GM23338 (cell line): ENCODE data around the gene NTNG1. TPM values are rescaled to one million over a fixed set of nuclear protein-coding genes. Genes with fewer than 3 reads are reported as not detected.

Source experiments
- ATAC-seq: fragments of 200-7000 bp; cut with Tn5 transposase; 3 replicates; pipeline ENCODE4 v1.9.1; 2020
- DNase-seq: peaks from one replicate; pipeline ENCODE4 v3.0.0-alpha.2; 2015; ENCODE audit warnings: low spot score
- H2AFZ ChIP-seq: fragments of 200-600 bp; sonication (generic); 2 replicates; pipeline ENCODE4 v1.8.0; 2016; ENCODE audit warnings: antibody characterized with exemption, mild to moderate bottlenecking, moderate library complexity
- H3F3A ChIP-seq: fragments of 200-600 bp; sonication (generic); replicated peaks from 2 replicates; pipeline ENCODE4 v1.8.0; 2017; ENCODE audit warnings: antibody characterized with exemption, mixed run types, low read depth
- H3K27ac ChIP-seq: fragments of 200-600 bp; sonication (generic); 2 replicates; pipeline ENCODE4 v1.6.1; 2016; ENCODE audit warnings: low read depth
- H3K27me3 ChIP-seq: fragments of 200-600 bp; sonication (generic); 2 replicates; pipeline ENCODE4 v1.8.0; 2016; ENCODE audit warnings: mild to moderate bottlenecking, mixed run types, moderate library complexity; ENCODE audit not compliant: insufficient read depth
- H3K36me3 ChIP-seq: fragments of 200-600 bp; sonication (generic); 2 replicates; pipeline ENCODE4 v1.8.0; 2016; ENCODE audit warnings: mild to moderate bottlenecking; ENCODE audit not compliant: insufficient read depth
- H3K4me1 ChIP-seq: fragments of 200-600 bp; sonication (generic); 2 replicates; pipeline ENCODE4 v1.8.0; 2016; ENCODE audit warnings: mild to moderate bottlenecking, moderate library complexity; ENCODE audit not compliant: insufficient read depth
- H3K4me2 ChIP-seq: fragments of 200-600 bp; sonication (generic); 2 replicates; pipeline ENCODE4 v1.7.1; 2017; ENCODE audit warnings: mixed run types
- H3K4me3 ChIP-seq: fragments of 200-600 bp; sonication (generic); 2 replicates; pipeline ENCODE4 v1.6.1; 2016; ENCODE audit warnings: mixed run types
- H3K79me2 ChIP-seq: fragments of 200-600 bp; sonication (generic); replicated peaks from 2 replicates; pipeline ENCODE4 v1.8.0; 2017; ENCODE audit warnings: mild to moderate bottlenecking; ENCODE audit not compliant: insufficient read depth
- H3K9me2 ChIP-seq: fragments of 200-600 bp; sonication (generic); 2 replicates; pipeline ENCODE4 v1.8.0; 2017; ENCODE audit not compliant: insufficient read depth
- H4K20me1 ChIP-seq: fragments of 200-600 bp; sonication (generic); replicated peaks from 2 replicates; pipeline ENCODE4 v1.8.0; 2017; ENCODE audit warnings: mild to moderate bottlenecking; ENCODE audit not compliant: insufficient read depth
- H3K27ac Mint-ChIP-seq: 2 replicates; pipeline ENCODE4 v1.8.0; 2020; ENCODE audit warnings: inconsistent platforms, mild to moderate bottlenecking, moderate library complexity, mixed read lengths
- H3K27me3 Mint-ChIP-seq: 3 replicates; pipeline ENCODE4 v1.8.0; 2022; ENCODE audit warnings: low read depth, mild to moderate bottlenecking, moderate library complexity, mixed read lengths, inconsistent platforms; ENCODE audit not compliant: insufficient read depth, poor library complexity
- H3K36me3 Mint-ChIP-seq: 3 replicates; pipeline ENCODE4 v1.8.0; 2021; ENCODE audit warnings: low read depth, mild to moderate bottlenecking, inconsistent platforms, moderate library complexity, mixed read lengths
- H3K4me1 Mint-ChIP-seq: 3 replicates; pipeline ENCODE4 v1.8.0; 2020; ENCODE audit warnings: mild to moderate bottlenecking, inconsistent platforms, mixed read lengths
- H3K4me3 Mint-ChIP-seq: 3 replicates; pipeline ENCODE4 v1.8.0; 2021; ENCODE audit warnings: moderate library complexity, mild to moderate bottlenecking, inconsistent platforms, mixed read lengths
- H3K9me3 Mint-ChIP-seq: 3 replicates; pipeline ENCODE4 v1.8.0; 2020; ENCODE audit warnings: moderate library complexity, mild to moderate bottlenecking, inconsistent platforms, mixed read lengths
- CREB1 ChIP-seq: fragments of 250-450 bp; sonication (Bioruptor Pico); IDR thresholded peaks from 2 replicates; pipeline ENCODE4 v1.5.0; 2020; ENCODE audit warnings: low read depth, mild to moderate bottlenecking, moderate library complexity
- EZH2phosphoT487 ChIP-seq: fragments of 200-600 bp; sonication (generic); IDR thresholded peaks from one replicate; pipeline ENCODE4 v1.8.1; 2018; ENCODE audit warnings: antibody characterized with exemption; ENCODE audit not compliant: unreplicated experiment
- NANOG ChIP-seq: IDR thresholded peaks from 2 replicates; pipeline ENCODE4 v1.6.1; 2016; ENCODE audit warnings: antibody characterized with exemption, borderline replicate concordance
- POLR2AphosphoS5 ChIP-seq: IDR thresholded peaks from 2 replicates; pipeline ENCODE4 v1.6.1; 2016; ENCODE audit warnings: antibody characterized with exemption, low read depth
- STAT1 ChIP-seq: IDR thresholded peaks from one replicate; pipeline ENCODE4 v1.6.1; 2016; ENCODE audit warnings: antibody characterized with exemption; ENCODE audit not compliant: unreplicated experiment
- ZNF114 ChIP-seq: fragments of 250-450 bp; sonication (Bioruptor Pico); IDR thresholded peaks from 2 replicates; pipeline ENCODE4 v1.5.0; 2020; ENCODE audit warnings: mild to moderate bottlenecking, moderate library complexity
- polyA plus RNA-seq: library from polyadenylated mRNA; unstranded; fragments of >200 nt; fragmentation: Nextera tagmentation; extraction: Ambion mirVana; gene quantifications from 2 replicates; pipeline ENCODE4 v1.2.1, GENCODE V29; 2016
- total RNA-seq: library from RNA; depleted of rRNA; stranded (reverse); fragments of >200 nt; shearing (Covaris generic); gene quantifications from 2 replicates; pipeline ENCODE4 v1.2.3, GENCODE V29; 2014
- TF ChIP-seq, protein P1 (sequence below): IDR thresholded peaks from 2 replicates; pipeline ENCODE4 v1.6.1; 2016; ENCODE audit warnings: antibody characterized with exemption
- TF ChIP-seq, protein P2 (sequence below): IDR thresholded peaks from one replicate; pipeline ENCODE4 v1.6.1; 2018; ENCODE audit warnings: antibody characterized with exemption; ENCODE audit not compliant: unreplicated experiment
- TF ChIP-seq, protein P3 (sequence below): fragments of 250-450 bp; sonication (Bioruptor Pico); IDR thresholded peaks from 2 replicates; pipeline ENCODE4 v1.5.0; 2020; ENCODE audit warnings: mild to moderate bottlenecking, moderate library complexity

The NTNG1 gene
- total and polyA plus RNA-seq, 2 experiments from 2014 or later: 7.2 to 10.3 TPM

DNA sequence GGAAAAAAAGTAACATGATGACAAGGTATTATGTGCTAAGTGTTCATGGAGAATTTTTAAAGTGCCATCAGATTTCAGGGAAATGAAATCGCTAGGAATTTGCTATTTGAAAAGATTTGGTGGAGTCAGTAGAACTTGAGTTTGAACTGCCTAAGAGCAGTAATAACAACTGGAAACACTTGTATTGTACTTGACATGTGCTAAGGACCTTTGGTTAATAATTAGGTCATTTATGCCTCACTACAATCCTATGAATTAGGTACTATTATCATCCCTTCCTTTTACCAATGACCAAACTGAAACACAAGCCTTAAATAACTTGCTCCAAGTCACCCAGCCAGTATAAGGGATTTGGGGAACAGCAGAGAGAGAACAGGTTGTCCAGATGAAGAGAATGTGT, 133.4 kb downstream of the NTNG1 start:
- TF ChIP-seq ZNF114 (CRISPR knock-in tag): no peak
- TF ChIP-seq, protein P1, sequence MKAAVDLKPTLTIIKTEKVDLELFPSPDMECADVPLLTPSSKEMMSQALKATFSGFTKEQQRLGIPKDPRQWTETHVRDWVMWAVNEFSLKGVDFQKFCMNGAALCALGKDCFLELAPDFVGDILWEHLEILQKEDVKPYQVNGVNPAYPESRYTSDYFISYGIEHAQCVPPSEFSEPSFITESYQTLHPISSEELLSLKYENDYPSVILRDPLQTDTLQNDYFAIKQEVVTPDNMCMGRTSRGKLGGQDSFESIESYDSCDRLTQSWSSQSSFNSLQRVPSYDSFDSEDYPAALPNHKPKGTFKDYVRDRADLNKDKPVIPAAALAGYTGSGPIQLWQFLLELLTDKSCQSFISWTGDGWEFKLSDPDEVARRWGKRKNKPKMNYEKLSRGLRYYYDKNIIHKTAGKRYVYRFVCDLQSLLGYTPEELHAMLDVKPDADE: no peak
- TF ChIP-seq, protein P2, sequence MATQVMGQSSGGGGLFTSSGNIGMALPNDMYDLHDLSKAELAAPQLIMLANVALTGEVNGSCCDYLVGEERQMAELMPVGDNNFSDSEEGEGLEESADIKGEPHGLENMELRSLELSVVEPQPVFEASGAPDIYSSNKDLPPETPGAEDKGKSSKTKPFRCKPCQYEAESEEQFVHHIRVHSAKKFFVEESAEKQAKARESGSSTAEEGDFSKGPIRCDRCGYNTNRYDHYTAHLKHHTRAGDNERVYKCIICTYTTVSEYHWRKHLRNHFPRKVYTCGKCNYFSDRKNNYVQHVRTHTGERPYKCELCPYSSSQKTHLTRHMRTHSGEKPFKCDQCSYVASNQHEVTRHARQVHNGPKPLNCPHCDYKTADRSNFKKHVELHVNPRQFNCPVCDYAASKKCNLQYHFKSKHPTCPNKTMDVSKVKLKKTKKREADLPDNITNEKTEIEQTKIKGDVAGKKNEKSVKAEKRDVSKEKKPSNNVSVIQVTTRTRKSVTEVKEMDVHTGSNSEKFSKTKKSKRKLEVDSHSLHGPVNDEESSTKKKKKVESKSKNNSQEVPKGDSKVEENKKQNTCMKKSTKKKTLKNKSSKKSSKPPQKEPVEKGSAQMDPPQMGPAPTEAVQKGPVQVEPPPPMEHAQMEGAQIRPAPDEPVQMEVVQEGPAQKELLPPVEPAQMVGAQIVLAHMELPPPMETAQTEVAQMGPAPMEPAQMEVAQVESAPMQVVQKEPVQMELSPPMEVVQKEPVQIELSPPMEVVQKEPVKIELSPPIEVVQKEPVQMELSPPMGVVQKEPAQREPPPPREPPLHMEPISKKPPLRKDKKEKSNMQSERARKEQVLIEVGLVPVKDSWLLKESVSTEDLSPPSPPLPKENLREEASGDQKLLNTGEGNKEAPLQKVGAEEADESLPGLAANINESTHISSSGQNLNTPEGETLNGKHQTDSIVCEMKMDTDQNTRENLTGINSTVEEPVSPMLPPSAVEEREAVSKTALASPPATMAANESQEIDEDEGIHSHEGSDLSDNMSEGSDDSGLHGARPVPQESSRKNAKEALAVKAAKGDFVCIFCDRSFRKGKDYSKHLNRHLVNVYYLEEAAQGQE: no peak
- no peak for TF ChIP-seq STAT1
- TF ChIP-seq CREB1 (CRISPR knock-in tag): no peak
- TF ChIP-seq EZH2phosphoT487: no peak
- no peak for TF ChIP-seq NANOG
- TF ChIP-seq POLR2AphosphoS5: no peak
- TF ChIP-seq, protein P3, sequence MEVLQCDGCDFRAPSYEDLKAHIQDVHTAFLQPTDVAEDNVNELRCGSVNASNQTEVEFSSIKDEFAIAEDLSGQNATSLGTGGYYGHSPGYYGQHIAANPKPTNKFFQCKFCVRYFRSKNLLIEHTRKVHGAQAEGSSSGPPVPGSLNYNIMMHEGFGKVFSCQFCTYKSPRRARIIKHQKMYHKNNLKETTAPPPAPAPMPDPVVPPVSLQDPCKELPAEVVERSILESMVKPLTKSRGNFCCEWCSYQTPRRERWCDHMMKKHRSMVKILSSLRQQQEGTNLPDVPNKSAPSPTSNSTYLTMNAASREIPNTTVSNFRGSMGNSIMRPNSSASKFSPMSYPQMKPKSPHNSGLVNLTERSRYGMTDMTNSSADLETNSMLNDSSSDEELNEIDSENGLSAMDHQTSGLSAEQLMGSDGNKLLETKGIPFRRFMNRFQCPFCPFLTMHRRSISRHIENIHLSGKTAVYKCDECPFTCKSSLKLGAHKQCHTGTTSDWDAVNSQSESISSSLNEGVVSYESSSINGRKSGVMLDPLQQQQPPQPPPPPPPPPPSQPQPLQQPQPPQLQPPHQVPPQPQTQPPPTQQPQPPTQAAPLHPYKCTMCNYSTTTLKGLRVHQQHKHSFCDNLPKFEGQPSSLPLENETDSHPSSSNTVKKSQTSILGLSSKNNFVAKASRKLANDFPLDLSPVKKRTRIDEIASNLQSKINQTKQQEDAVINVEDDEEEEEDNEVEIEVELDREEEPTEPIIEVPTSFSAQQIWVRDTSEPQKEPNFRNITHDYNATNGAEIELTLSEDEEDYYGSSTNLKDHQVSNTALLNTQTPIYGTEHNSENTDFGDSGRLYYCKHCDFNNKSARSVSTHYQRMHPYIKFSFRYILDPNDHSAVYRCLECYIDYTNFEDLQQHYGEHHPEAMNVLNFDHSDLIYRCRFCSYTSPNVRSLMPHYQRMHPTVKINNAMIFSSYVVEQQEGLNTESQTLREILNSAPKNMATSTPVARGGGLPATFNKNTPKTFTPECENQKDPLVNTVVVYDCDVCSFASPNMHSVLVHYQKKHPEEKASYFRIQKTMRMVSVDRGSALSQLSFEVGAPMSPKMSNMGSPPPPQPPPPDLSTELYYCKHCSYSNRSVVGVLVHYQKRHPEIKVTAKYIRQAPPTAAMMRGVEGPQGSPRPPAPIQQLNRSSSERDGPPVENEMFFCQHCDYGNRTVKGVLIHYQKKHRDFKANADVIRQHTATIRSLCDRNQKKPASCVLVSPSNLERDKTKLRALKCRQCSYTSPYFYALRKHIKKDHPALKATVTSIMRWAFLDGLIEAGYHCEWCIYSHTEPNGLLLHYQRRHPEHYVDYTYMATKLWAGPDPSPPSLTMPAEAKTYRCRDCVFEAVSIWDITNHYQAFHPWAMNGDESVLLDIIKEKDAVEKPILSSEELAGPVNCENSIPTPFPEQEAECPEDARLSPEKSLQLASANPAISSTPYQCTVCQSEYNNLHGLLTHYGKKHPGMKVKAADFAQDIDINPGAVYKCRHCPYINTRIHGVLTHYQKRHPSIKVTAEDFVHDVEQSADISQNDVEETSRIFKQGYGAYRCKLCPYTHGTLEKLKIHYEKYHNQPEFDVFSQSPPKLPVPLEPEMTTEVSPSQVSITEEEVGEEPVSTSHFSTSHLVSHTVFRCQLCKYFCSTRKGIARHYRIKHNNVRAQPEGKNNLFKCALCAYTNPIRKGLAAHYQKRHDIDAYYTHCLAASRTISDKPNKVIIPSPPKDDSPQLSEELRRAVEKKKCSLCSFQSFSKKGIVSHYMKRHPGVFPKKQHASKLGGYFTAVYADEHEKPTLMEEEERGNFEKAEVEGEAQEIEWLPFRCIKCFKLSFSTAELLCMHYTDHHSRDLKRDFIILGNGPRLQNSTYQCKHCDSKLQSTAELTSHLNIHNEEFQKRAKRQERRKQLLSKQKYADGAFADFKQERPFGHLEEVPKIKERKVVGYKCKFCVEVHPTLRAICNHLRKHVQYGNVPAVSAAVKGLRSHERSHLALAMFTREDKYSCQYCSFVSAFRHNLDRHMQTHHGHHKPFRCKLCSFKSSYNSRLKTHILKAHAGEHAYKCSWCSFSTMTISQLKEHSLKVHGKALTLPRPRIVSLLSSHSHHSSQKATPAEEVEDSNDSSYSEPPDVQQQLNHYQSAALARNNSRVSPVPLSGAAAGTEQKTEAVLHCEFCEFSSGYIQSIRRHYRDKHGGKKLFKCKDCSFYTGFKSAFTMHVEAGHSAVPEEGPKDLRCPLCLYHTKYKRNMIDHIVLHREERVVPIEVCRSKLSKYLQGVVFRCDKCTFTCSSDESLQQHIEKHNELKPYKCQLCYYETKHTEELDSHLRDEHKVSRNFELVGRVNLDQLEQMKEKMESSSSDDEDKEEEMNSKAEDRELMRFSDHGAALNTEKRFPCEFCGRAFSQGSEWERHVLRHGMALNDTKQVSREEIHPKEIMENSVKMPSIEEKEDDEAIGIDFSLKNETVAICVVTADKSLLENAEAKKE (CRISPR knock-in tag): no peak
- H2AFZ ChIP-seq: no peak overlapping the region
- H3K9me3 Mint-ChIP-seq: no peaks in the 10 kb centered on the region
- no peaks in the 10 kb centered on the region; the same call in 1 of the 2 replicates for H3K4me1 ChIP-seq
- no peak overlapping the region for H3K4me2 ChIP-seq
- ATAC-seq (no peak), DNase-seq (no peak)
- no peaks in the 10 kb centered on the region for H4K20me1 ChIP-seq
- no peaks in the 10 kb centered on the region for H3K79me2 ChIP-seq
- H3K36me3 Mint-ChIP-seq: no peaks in the 10 kb centered on the region
- H3K27me3 Mint-ChIP-seq: peaks cover 2% of the 10 kb centered on the region
- no peak overlapping the region for H3K27ac Mint-ChIP-seq
- peaks cover 9% of the 10 kb centered on the region; the same call in 2 of the 3 replicates for H3K4me1 Mint-ChIP-seq
- no peak overlapping the region for H3K4me3 ChIP-seq
- H3K4me3 Mint-ChIP-seq: no peak overlapping the region
- H3F3A ChIP-seq: no peaks in the 10 kb centered on the region
- H3K36me3 ChIP-seq: no peaks in the 10 kb centered on the region
- no peaks in the 10 kb centered on the region for H3K9me2 ChIP-seq
- no peak overlapping the region for H3K27ac ChIP-seq
- H3K27me3 ChIP-seq: no peaks in the 10 kb centered on the region
